Endothelial cell of umbilical vein (primary cell): ENCODE measurements around the gene SP140L.

Experiments used
- EZH2 ChIP-seq: IDR thresholded peaks from 2 replicates; pipeline ENCODE4 v1.6.1; 2012; ENCODE audit warnings: borderline replicate concordance, low read depth, mild to moderate bottlenecking, moderate library complexity, low read length, inconsistent platforms; ENCODE audit not compliant: severe bottlenecking
- FOS ChIP-seq: IDR thresholded peaks from 2 replicates; pipeline ENCODE4 v1.6.1; 2011; ENCODE audit warnings: mild to moderate bottlenecking, low read length, moderate library complexity, borderline replicate concordance; ENCODE audit not compliant: insufficient read depth
- GATA2 ChIP-seq: IDR thresholded peaks from 2 replicates; pipeline ENCODE4 v1.7.0; 2011; ENCODE audit warnings: low read depth, mild to moderate bottlenecking, moderate library complexity, mixed read lengths, low read length; ENCODE audit not compliant: insufficient read length, insufficient read depth
- JUN ChIP-seq: IDR thresholded peaks from 2 replicates; pipeline ENCODE4 v1.6.1; 2011; ENCODE audit warnings: borderline replicate concordance, low read depth; ENCODE audit not compliant: insufficient read length, insufficient read depth
- MYC ChIP-seq: IDR thresholded peaks from one replicate; pipeline ENCODE4 v1.6.1; 2011; ENCODE audit warnings: mild to moderate bottlenecking, low read depth, low read length
- POLR2A ChIP-seq: IDR thresholded peaks from 2 replicates; pipeline ENCODE4 v1.6.1; 2012; ENCODE audit warnings: low read depth, mild to moderate bottlenecking, control low read depth, low read length
- POLR2AphosphoS5 ChIP-seq: IDR thresholded peaks from 2 replicates; pipeline ENCODE4 v1.6.1; 2012; ENCODE audit warnings: low read depth, mild to moderate bottlenecking, control low read depth, low read length, moderate library complexity; ENCODE audit not compliant: insufficient read depth
- TF ChIP-seq, protein P1 (sequence below), 2 donors: IDR thresholded peaks; 1 replicate in 1 of 2; 2 replicates in 1 of 2; pipeline ENCODE4 v1.5.1; 2011; ENCODE audit warnings: low read length in 2 of 2, mild to moderate bottlenecking in 2 of 2, moderate library complexity in 2 of 2, control low read depth in 1 of 2, inconsistent platforms in 1 of 2, low read depth in 1 of 2; ENCODE audit not compliant: insufficient read depth in 1 of 2; ENCODE audit errors: extremely low read depth in 1 of 2
- TF ChIP-seq, protein P2 (sequence below): IDR thresholded peaks from 2 replicates; pipeline ENCODE4 v1.6.1; 2011; ENCODE audit not compliant: insufficient read depth, insufficient read length

DNA sequence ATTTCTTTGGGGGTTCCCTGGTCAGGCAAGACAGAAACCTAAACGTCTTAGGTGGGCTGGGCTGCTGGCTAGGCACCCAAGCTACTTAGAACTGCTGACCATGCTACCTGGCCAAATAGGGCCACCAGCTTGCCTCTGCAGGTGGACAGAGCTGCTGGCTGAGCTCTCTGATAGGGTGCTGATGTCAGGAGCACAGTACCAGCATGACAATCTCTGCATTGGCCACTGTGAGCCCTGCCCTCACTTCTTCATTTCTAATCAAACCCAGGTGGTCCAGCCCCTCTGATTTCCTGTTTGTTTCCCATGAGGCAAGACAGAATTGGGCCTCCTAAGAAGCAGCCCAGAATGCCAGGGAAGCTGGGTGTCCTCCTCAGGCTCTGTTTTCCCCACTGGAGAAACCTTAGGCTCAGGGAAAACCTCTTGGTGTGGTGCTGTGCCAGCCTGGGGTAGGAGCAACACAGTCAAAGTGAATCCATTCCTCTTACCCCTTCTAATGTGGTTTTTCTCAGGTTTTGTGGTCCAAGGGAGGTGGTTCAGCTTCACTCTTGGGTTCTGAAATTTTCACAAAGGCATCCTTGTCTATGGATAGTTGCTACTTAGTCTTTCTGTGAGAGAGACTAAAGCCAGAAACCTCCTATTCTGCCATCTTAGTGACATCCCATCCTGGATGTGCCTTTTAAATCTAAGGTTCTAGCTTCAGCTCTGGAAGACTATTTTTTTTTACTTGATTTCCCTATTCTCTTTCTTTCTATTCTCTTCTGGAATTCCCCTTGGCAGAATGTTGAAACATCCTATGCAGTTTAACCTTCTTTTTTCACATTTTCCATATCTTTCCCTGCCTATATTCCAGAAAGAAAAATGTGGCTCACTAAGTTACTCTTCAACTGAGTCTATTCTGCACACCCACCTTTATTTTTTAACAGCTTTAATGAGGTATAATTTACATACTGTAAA is 104.2 kb downstream of the SP140L start:
- TF ChIP-seq POLR2A (no peak), POLR2AphosphoS5 (no peak), EZH2 (no peak), FOS (no peak), MYC (no peak), GATA2 (no peak), JUN (no peak)
- TF ChIP-seq, protein P1, sequence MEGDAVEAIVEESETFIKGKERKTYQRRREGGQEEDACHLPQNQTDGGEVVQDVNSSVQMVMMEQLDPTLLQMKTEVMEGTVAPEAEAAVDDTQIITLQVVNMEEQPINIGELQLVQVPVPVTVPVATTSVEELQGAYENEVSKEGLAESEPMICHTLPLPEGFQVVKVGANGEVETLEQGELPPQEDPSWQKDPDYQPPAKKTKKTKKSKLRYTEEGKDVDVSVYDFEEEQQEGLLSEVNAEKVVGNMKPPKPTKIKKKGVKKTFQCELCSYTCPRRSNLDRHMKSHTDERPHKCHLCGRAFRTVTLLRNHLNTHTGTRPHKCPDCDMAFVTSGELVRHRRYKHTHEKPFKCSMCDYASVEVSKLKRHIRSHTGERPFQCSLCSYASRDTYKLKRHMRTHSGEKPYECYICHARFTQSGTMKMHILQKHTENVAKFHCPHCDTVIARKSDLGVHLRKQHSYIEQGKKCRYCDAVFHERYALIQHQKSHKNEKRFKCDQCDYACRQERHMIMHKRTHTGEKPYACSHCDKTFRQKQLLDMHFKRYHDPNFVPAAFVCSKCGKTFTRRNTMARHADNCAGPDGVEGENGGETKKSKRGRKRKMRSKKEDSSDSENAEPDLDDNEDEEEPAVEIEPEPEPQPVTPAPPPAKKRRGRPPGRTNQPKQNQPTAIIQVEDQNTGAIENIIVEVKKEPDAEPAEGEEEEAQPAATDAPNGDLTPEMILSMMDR (IDR thresholded peaks at IDR 0.05; ENCODE audit: extremely low read depth in 1 of 2, insufficient read depth in 1 of 2, low read depth in 1 of 2, low read length in 2 of 2) = no peak
- TF ChIP-seq, protein P2, sequence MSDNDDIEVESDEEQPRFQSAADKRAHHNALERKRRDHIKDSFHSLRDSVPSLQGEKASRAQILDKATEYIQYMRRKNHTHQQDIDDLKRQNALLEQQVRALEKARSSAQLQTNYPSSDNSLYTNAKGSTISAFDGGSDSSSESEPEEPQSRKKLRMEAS = no peak
